IMR-90 (cell line): ENCODE measurements around the gene OLFML1. TPM values are rescaled to one million over a fixed set of nuclear protein-coding genes. Genes with fewer than 3 reads are reported as not detected.

Source experiments
- ATAC-seq: fragments of 200-7000 bp; cut with Tn5 transposase; 2 replicates; pipeline ENCODE4 v1.9.1; 2020; ENCODE audit warnings: low read depth, mild to moderate bottlenecking, moderate library complexity
- BruUV-seq: library from RNA; stranded (reverse); fragments of 400-500 nt; replicated peaks from 2 replicates; lab custom pipeline; 2021; lab: Mats Ljungman, UMichigan
- CTCF ChIA-PET: fragments of 300-600 bp; formaldehyde crosslinking; extraction: SDS; loops from one replicate; lab custom pipeline; 2021; ENCODE audit warnings: antibody characterized with exemption; lab: Yijun Ruan, JAX
- POLR2A ChIA-PET: fragments of 300-600 bp; sonication (Branson Sonifier 250); formaldehyde crosslinking; loops from one replicate; lab custom pipeline; 2022; ENCODE audit warnings: antibody characterized with exemption; ENCODE audit not compliant: unreplicated experiment; lab: Charles Lee
- DNase-seq: peaks from one replicate; pipeline ENCODE4 v3.0.0; 2013
- H2AFZ ChIP-seq: replicated peaks from 2 replicates; pipeline ENCODE3; 2013; ENCODE audit warnings: low read length, mild to moderate bottlenecking; ENCODE audit not compliant: poor library complexity
- H2AK5ac ChIP-seq: 2 replicates; pipeline ENCODE4 v1.6.1; 2013; ENCODE audit warnings: low read depth, low read length, inconsistent platforms
- H2AK9ac ChIP-seq: replicated peaks from 2 replicates; pipeline ENCODE3; 2013; ENCODE audit warnings: mild to moderate bottlenecking, low read depth, low read length, moderate library complexity; ENCODE audit not compliant: poor library complexity
- H2BK120ac ChIP-seq: 2 replicates; pipeline ENCODE4 v1.6.1; 2013; ENCODE audit warnings: low read depth, low read length, inconsistent platforms
- H2BK15ac ChIP-seq: 3 replicates; pipeline ENCODE4 v1.6.1; 2013; ENCODE audit warnings: low read depth, low read length, inconsistent platforms
- H2BK20ac ChIP-seq: 2 replicates; pipeline ENCODE4 v1.6.1; 2013; ENCODE audit warnings: low read depth, mild to moderate bottlenecking, inconsistent platforms, low read length, moderate library complexity
- H2BK5ac ChIP-seq: 2 replicates; pipeline ENCODE4 v1.6.1; 2013; ENCODE audit warnings: mild to moderate bottlenecking, low read depth, low read length, inconsistent platforms; ENCODE audit not compliant: poor library complexity, severe bottlenecking
- H3K14ac ChIP-seq: replicated peaks from 2 replicates; pipeline ENCODE4 v1.6.1; 2013; ENCODE audit warnings: low read depth, low read length, inconsistent platforms
- H3K18ac ChIP-seq: 2 replicates; pipeline ENCODE4 v1.6.1; 2013; ENCODE audit warnings: low read depth, low read length, control low read depth
- H3K23ac ChIP-seq: 2 replicates; pipeline ENCODE4 v1.6.1; 2013; ENCODE audit warnings: low read depth, low read length, inconsistent platforms
- H3K27ac ChIP-seq: 2 replicates; pipeline ENCODE4 v1.5.1; 2013; ENCODE audit warnings: mild to moderate bottlenecking, control low read depth, low read length; ENCODE audit not compliant: insufficient read depth
- H3K27me3 ChIP-seq: 2 replicates; pipeline ENCODE4 v1.6.1; 2013; ENCODE audit warnings: low read length; ENCODE audit not compliant: control insufficient read depth, insufficient read depth
- H3K36me3 ChIP-seq: 2 replicates; pipeline ENCODE4 v1.6.1; 2013; ENCODE audit warnings: low read length, mixed read lengths; ENCODE audit not compliant: control insufficient read depth, insufficient read depth
- H3K4ac ChIP-seq: 2 replicates; pipeline ENCODE4 v1.6.1; 2013; ENCODE audit warnings: low read depth, low read length, inconsistent platforms
- H3K4me1 ChIP-seq: 2 replicates; pipeline ENCODE4 v1.6.1; 2013; ENCODE audit warnings: low read length, mixed read lengths; ENCODE audit not compliant: control insufficient read depth, insufficient read depth
- H3K4me2 ChIP-seq: 2 replicates; pipeline ENCODE4 v1.6.1; 2013; ENCODE audit warnings: low read depth, mild to moderate bottlenecking, control low read depth, low read length, moderate library complexity
- H3K4me3 ChIP-seq: 2 replicates; pipeline ENCODE4 v1.5.1; 2013; ENCODE audit warnings: low read depth, mild to moderate bottlenecking, control low read depth, low read length, moderate library complexity; ENCODE audit not compliant: insufficient read depth
- H3K56ac ChIP-seq: 2 replicates; pipeline ENCODE4 v1.6.1; 2013; ENCODE audit warnings: low read length, inconsistent platforms; ENCODE audit not compliant: insufficient read depth; ENCODE audit errors: extremely low read depth
- H3K79me1 ChIP-seq, 2 experiments: 2 replicates each; pipeline ENCODE4 v1.6.1; 2013; ENCODE audit warnings: low read length in 2 of 2, inconsistent platforms in 1 of 2, low read depth in 1 of 2
- H3K9ac ChIP-seq: 2 replicates; pipeline ENCODE4 v1.6.1; 2013; ENCODE audit warnings: low read depth, low read length, control low read depth
- H3K9me1 ChIP-seq: 2 replicates; pipeline ENCODE4 v1.6.1; 2013; ENCODE audit warnings: low read length, inconsistent platforms; ENCODE audit not compliant: insufficient read depth
- H3K9me3 ChIP-seq: 2 replicates; pipeline ENCODE4 v1.6.1; 2013; ENCODE audit warnings: low read length; ENCODE audit not compliant: control insufficient read depth, insufficient read depth
- H4K20me1 ChIP-seq: 2 replicates; pipeline ENCODE4 v1.6.1; 2013; ENCODE audit warnings: low read length, inconsistent platforms; ENCODE audit not compliant: insufficient read depth
- H4K5ac ChIP-seq: 2 replicates; pipeline ENCODE4 v1.6.1; 2013; ENCODE audit warnings: mild to moderate bottlenecking, low read depth, low read length, control low read depth
- H4K8ac ChIP-seq, 2 experiments: 2 replicates each; pipeline ENCODE4 v1.6.1; 2013; ENCODE audit warnings: low read depth in 2 of 2, low read length in 2 of 2, control low read depth in 1 of 2, inconsistent platforms in 1 of 2
- H4K91ac ChIP-seq: 2 replicates; pipeline ENCODE4 v1.6.1; 2013; ENCODE audit warnings: low read depth, low read length, inconsistent platforms; ENCODE audit not compliant: insufficient read depth
- RAD21 ChIP-seq: IDR thresholded peaks from 2 replicates; pipeline ENCODE4 v1.6.1; 2012; ENCODE audit warnings: low read length, improper control_type of control experiment
- WGBS, 2 experiments: methylation state at CpG; one replicate each; pipeline versions ENCODE4 v1.1.5 to v1.1.7; 2013; ENCODE audit warnings: missing lambda C conversion rate in 2 of 2; ENCODE audit not compliant: insufficient read length in 1 of 2; ENCODE audit errors: extremely low coverage in 2 of 2; 5-methylcytosine and 5-hydroxymethylcytosine counted together
- dilution Hi-C: fragments of 300-500 bp; cut with HindIII; formaldehyde crosslinking; loops from one replicate; pipeline ENCODE4 v1.14.3; 2018; ENCODE audit warnings: low sequenced_read_pairs; ENCODE audit not compliant: unreplicated experiment
- in situ Hi-C: fragments of 300-500 bp; cut with MboI; formaldehyde crosslinking; loops from 3 replicates; pipeline ENCODE4 v1.14.3; 2019; ENCODE audit warnings: low sequenced_read_pairs, inconsistent platforms, mixed read lengths
- intact Hi-C: fragments of 100-400 bp; cut with micrococcal nuclease; formaldehyde crosslinking; loops from 2 replicates; pipeline ENCODE4 v1.10.0; 2022
- polyA plus RNA-seq, 3 experiments: library from polyadenylated mRNA; depleted of rRNA; stranded (reverse); fragments of >200 nt; gene quantifications; 2 replicates each; pipeline ENCODE4 v1.2.3, GENCODE V29; 2012; ENCODE audit warnings: low replicate concordance in 1 of 3
- total RNA-seq: library from RNA; depleted of rRNA; stranded (reverse); fragments of >200 nt; gene quantifications from 2 replicates; pipeline ENCODE4 v1.2.3, GENCODE V29; 2012

Gene OLFML1
- total and polyA plus RNA-seq, 2 of the 4 experiments (the other 2 are of a cell fraction): 0.10 to 0.18 TPM

- H3K4me2 ChIP-seq: no peak overlapping the region
- no peak for TF ChIP-seq RAD21
- no peaks in the 10 kb centered on the region for H3K9me3 ChIP-seq
- H3K18ac ChIP-seq: no peak overlapping the region
- in situ Hi-C loops: no loop called here
- H2BK20ac ChIP-seq: no peak overlapping the region
- no peak overlapping the region for H2BK120ac ChIP-seq
- no peak overlapping the region for H3K14ac ChIP-seq
- no peaks in the 10 kb centered on the region for H3K36me3 ChIP-seq
- no TSS peak for BruUV-seq
- H4K8ac ChIP-seq: no peak overlapping the region
- H3K79me1 ChIP-seq: no peaks in the 10 kb centered on the region
- no peak overlapping the region for H3K27ac ChIP-seq
- POLR2A ChIA-PET: no interaction called here
- CTCF ChIA-PET: no interaction called here
- H4K5ac ChIP-seq: no peak overlapping the region
- no peak overlapping the region for H4K91ac ChIP-seq
- peaks cover 3% of the 10 kb centered on the region; the same call in 1 of the 2 replicates for H3K27me3 ChIP-seq
- H2AFZ ChIP-seq: no peak overlapping the region
- no peaks in the 10 kb centered on the region for H3K9me1 ChIP-seq
- no peak overlapping the region for H2BK5ac ChIP-seq
- ATAC-seq (no peak), DNase-seq (no peak)
- dilution Hi-C loops: no loop called here
- H3K4me1 ChIP-seq: no peaks in the 10 kb centered on the region
- no peak overlapping the region for H3K23ac ChIP-seq
- no peak overlapping the region for H3K56ac ChIP-seq
- no peak overlapping the region for H2AK5ac ChIP-seq
- no peak overlapping the region for H3K4ac ChIP-seq
- H2AK9ac ChIP-seq: no peak overlapping the region
- intact Hi-C loops: no loop called here
- no peaks in the 10 kb centered on the region for H4K20me1 ChIP-seq
- H3K4me3 ChIP-seq: no peak overlapping the region
- WGBS, 2 experiments: no CpG with 5 or more reads among the region's 1 CpG
- no peak overlapping the region for H3K9ac ChIP-seq
- H2BK15ac ChIP-seq: no peak overlapping the region
These were observed 5.2 kb downstream of the OLFML1 start for GRCh38 chr11:7490535-7490934.
